Astrocyte (in vitro differentiated cells and primary cell): Measurements from ENCODE around the gene MAP6. TPM values are rescaled to one million over a fixed set of nuclear protein-coding genes. Genes with fewer than 3 reads are reported as not detected.

Experiments used
- DNase-seq: peaks from one replicate; pipeline ENCODE4 v3.0.0-alpha.2; 2010; ENCODE audit warnings: low read depth
- FAIRE-seq: peaks from 2 replicates; lab custom pipeline; 2011; peaks lifted over from hg19 to GRCh38; lab: Jason Lieb, UNC
- H2AFZ ChIP-seq: 2 replicates; pipeline ENCODE4 v1.6.0; 2012; ENCODE audit warnings: low read depth, low read length, inconsistent platforms
- H3K27ac ChIP-seq: 2 replicates; pipeline ENCODE4 v1.5.1; 2011; ENCODE audit warnings: low read depth, low read length, inconsistent platforms
- H3K27me3 ChIP-seq: 2 replicates; pipeline ENCODE4 v1.6.0; 2011; ENCODE audit warnings: low read length, inconsistent platforms; ENCODE audit not compliant: insufficient read depth
- H3K36me3 ChIP-seq: 2 replicates; pipeline ENCODE4 v1.5.1; 2011; ENCODE audit warnings: low read length, inconsistent platforms; ENCODE audit not compliant: insufficient read depth
- H3K4me1 ChIP-seq: 2 replicates; pipeline ENCODE4 v1.5.1; 2011; ENCODE audit warnings: low read length, inconsistent platforms; ENCODE audit not compliant: insufficient read depth
- H3K4me2 ChIP-seq: 2 replicates; pipeline ENCODE4 v1.6.0; 2012; ENCODE audit warnings: low read length, inconsistent platforms
- H3K4me3 ChIP-seq: 2 replicates; pipeline ENCODE4 v1.5.1; 2011; ENCODE audit warnings: low read depth, mild to moderate bottlenecking, low read length, inconsistent platforms; ENCODE audit not compliant: insufficient read depth
- H3K79me2 ChIP-seq: 2 replicates; pipeline ENCODE4 v1.6.0; 2012; ENCODE audit warnings: mild to moderate bottlenecking, low read length, inconsistent platforms; ENCODE audit not compliant: insufficient read depth
- H3K9ac ChIP-seq: 2 replicates; pipeline ENCODE4 v1.6.0; 2012; ENCODE audit warnings: mild to moderate bottlenecking, low read length, inconsistent platforms
- H3K9me3 ChIP-seq: 2 replicates; pipeline ENCODE4 v1.5.1; 2012; ENCODE audit warnings: low read depth, mild to moderate bottlenecking, low read length, inconsistent platforms; ENCODE audit not compliant: insufficient read depth
- H4K20me1 ChIP-seq: 2 replicates; pipeline ENCODE4 v1.6.0; 2012; ENCODE audit warnings: low read length, inconsistent platforms; ENCODE audit not compliant: insufficient read depth
- H3K27ac Mint-ChIP-seq: one replicate; pipeline ENCODE4 v1.8.0; 2021; ENCODE audit warnings: mild to moderate bottlenecking, mixed read lengths; ENCODE audit not compliant: unreplicated experiment
- H3K27me3 Mint-ChIP-seq: one replicate; pipeline ENCODE4 v1.8.0; 2021; ENCODE audit warnings: low read depth, mixed read lengths; ENCODE audit not compliant: unreplicated experiment
- H3K36me3 Mint-ChIP-seq: one replicate; pipeline ENCODE4 v1.8.0; 2021; ENCODE audit warnings: low read depth, mixed read lengths; ENCODE audit not compliant: unreplicated experiment
- H3K4me1 Mint-ChIP-seq: one replicate; pipeline ENCODE4 v1.8.0; 2021; ENCODE audit warnings: low read depth, mixed read lengths; ENCODE audit not compliant: unreplicated experiment
- H3K4me3 Mint-ChIP-seq: one replicate; pipeline ENCODE4 v1.8.0; 2021; ENCODE audit warnings: mild to moderate bottlenecking, moderate library complexity, mixed read lengths; ENCODE audit not compliant: unreplicated experiment
- H3K9me3 Mint-ChIP-seq: one replicate; pipeline ENCODE4 v1.8.0; 2021; ENCODE audit warnings: mild to moderate bottlenecking, mixed read lengths; ENCODE audit not compliant: unreplicated experiment
- EZH2 ChIP-seq: IDR thresholded peaks from 2 replicates; pipeline ENCODE4 v1.6.1; 2012; ENCODE audit warnings: mild to moderate bottlenecking, low read length, inconsistent platforms; ENCODE audit not compliant: insufficient read depth
- total RNA-seq: library from RNA; stranded (reverse); gene quantifications from 2 replicates; pipeline ENCODE4 v1.2.1, GENCODE V29; 2021
- TF ChIP-seq, protein P1 (sequence below): IDR thresholded peaks from 2 replicates; pipeline ENCODE4 v1.5.1; 2011; ENCODE audit warnings: low read depth, mild to moderate bottlenecking, inconsistent platforms, low read length, moderate library complexity; ENCODE audit not compliant: insufficient read depth

MAP6 gene
- total RNA-seq, 1 donor from 2014 or later = 3.9 TPM

DNA sequence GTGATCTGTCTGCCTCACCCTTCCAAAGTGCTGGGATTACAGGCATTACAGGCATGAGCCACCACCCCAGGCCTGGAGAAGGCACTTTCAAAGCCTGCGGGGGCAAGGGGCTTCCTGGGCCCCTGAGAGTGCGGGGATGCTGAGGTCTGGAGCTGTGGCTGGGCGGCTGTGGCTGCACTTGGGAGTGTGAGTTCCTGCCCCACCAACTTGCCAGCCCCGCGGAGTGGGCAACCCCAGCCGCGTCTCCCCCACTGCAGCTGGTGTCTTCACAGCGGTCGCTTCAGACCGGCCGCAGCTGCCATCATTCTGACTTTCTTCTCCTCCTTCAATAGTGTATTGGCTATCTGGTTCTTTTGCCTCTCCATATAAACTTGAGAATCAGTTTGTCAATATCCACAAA lies 10.7 kb upstream of the MAP6 start:
- Histone ChIP-seq H3K79me2 (no peaks in the 10 kb centered on the region), H4K20me1 (no peaks in the 10 kb centered on the region), H3K27ac (no peak overlapping the region), H2AFZ (no peak overlapping the region), H3K9me3 (no peaks in the 10 kb centered on the region), H3K4me2 (no peak overlapping the region), H3K27me3 (peaks cover 23% of the 10 kb centered on the region), H3K4me3 (no peak overlapping the region), H3K36me3 (no peaks in the 10 kb centered on the region), H3K4me1 (no peaks in the 10 kb centered on the region), H3K9ac (no peak overlapping the region)
- Mint-ChIP-seq H3K4me1 (no peaks in the 10 kb centered on the region), H3K9me3 (peaks cover 2% of the 10 kb centered on the region), H3K27ac (no peak overlapping the region), H3K27me3 (peaks cover 28% of the 10 kb centered on the region), H3K36me3 (no peaks in the 10 kb centered on the region), H3K4me3 (no peak overlapping the region)
- FAIRE-seq = no peak
- no peak for TF ChIP-seq EZH2
- TF ChIP-seq, protein P1, sequence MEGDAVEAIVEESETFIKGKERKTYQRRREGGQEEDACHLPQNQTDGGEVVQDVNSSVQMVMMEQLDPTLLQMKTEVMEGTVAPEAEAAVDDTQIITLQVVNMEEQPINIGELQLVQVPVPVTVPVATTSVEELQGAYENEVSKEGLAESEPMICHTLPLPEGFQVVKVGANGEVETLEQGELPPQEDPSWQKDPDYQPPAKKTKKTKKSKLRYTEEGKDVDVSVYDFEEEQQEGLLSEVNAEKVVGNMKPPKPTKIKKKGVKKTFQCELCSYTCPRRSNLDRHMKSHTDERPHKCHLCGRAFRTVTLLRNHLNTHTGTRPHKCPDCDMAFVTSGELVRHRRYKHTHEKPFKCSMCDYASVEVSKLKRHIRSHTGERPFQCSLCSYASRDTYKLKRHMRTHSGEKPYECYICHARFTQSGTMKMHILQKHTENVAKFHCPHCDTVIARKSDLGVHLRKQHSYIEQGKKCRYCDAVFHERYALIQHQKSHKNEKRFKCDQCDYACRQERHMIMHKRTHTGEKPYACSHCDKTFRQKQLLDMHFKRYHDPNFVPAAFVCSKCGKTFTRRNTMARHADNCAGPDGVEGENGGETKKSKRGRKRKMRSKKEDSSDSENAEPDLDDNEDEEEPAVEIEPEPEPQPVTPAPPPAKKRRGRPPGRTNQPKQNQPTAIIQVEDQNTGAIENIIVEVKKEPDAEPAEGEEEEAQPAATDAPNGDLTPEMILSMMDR = no peak
- no peak for DNase-seq

GRCh38 chr11:75678620-75679259 lies 9.9 kb upstream of the MAP6 start:
- H3K4me2 ChIP-seq = no peak overlapping the region
- H4K20me1 ChIP-seq = no peaks in the 10 kb centered on the region
- no peak for DNase-seq
- no peak for TF ChIP-seq EZH2
- TF ChIP-seq, protein P1 = no peak
- H3K9ac ChIP-seq = no peak overlapping the region
- no peak for FAIRE-seq
- H3K9me3 Mint-ChIP-seq = peaks cover 6% of the 10 kb centered on the region
- H3K36me3 Mint-ChIP-seq = no peaks in the 10 kb centered on the region
- no peak overlapping the region for H3K4me3 ChIP-seq
- no peaks in the 10 kb centered on the region for H3K79me2 ChIP-seq
- H3K27me3 Mint-ChIP-seq = peaks cover 24% of the 10 kb centered on the region
- no peak overlapping the region for H3K27ac ChIP-seq
- H3K9me3 ChIP-seq = no peaks in the 10 kb centered on the region
- peaks cover 23% of the 10 kb centered on the region for H3K27me3 ChIP-seq
- H3K4me3 Mint-ChIP-seq = no peak overlapping the region
- H3K4me1 Mint-ChIP-seq = no peaks in the 10 kb centered on the region
- no peak overlapping the region for H3K27ac Mint-ChIP-seq
- no peak overlapping the region for H2AFZ ChIP-seq
- H3K4me1 ChIP-seq = no peaks in the 10 kb centered on the region
- H3K36me3 ChIP-seq = no peaks in the 10 kb centered on the region

- Histone ChIP-seq H2AFZ (no peak overlapping the region), H3K4me3 (no peak overlapping the region), H3K27ac (no peak overlapping the region), H3K36me3 (no peaks in the 10 kb centered on the region), H3K27me3 (peaks cover 23% of the 10 kb centered on the region), H3K9ac (no peak overlapping the region), H4K20me1 (no peaks in the 10 kb centered on the region), H3K9me3 (no peaks in the 10 kb centered on the region), H3K4me1 (no peaks in the 10 kb centered on the region), H3K79me2 (no peaks in the 10 kb centered on the region), H3K4me2 (no peak overlapping the region)
- H3K27me3 Mint-ChIP-seq = peaks cover 21% of the 10 kb centered on the region
- peaks cover 6% of the 10 kb centered on the region for H3K9me3 Mint-ChIP-seq
- H3K4me1 Mint-ChIP-seq = no peaks in the 10 kb centered on the region
- FAIRE-seq (no peak), DNase-seq (no peak)
- H3K27ac Mint-ChIP-seq = no peak overlapping the region
- no peak for TF ChIP-seq EZH2
- TF ChIP-seq, protein P1 = no peak
- H3K36me3 Mint-ChIP-seq = no peaks in the 10 kb centered on the region
- no peak overlapping the region for H3K4me3 Mint-ChIP-seq
These were observed 9.1 kb upstream of the MAP6 start for GRCh38 chr11:75677909-75678308.
